ENCODE results near the gene ATG4C.
"Not testable (repeated sequence)": the region's sequence is repeated elsewhere in the genome, so short reads cannot be mapped to it uniquely, and the experiment has no call there.

ATG4C gene

DNA sequence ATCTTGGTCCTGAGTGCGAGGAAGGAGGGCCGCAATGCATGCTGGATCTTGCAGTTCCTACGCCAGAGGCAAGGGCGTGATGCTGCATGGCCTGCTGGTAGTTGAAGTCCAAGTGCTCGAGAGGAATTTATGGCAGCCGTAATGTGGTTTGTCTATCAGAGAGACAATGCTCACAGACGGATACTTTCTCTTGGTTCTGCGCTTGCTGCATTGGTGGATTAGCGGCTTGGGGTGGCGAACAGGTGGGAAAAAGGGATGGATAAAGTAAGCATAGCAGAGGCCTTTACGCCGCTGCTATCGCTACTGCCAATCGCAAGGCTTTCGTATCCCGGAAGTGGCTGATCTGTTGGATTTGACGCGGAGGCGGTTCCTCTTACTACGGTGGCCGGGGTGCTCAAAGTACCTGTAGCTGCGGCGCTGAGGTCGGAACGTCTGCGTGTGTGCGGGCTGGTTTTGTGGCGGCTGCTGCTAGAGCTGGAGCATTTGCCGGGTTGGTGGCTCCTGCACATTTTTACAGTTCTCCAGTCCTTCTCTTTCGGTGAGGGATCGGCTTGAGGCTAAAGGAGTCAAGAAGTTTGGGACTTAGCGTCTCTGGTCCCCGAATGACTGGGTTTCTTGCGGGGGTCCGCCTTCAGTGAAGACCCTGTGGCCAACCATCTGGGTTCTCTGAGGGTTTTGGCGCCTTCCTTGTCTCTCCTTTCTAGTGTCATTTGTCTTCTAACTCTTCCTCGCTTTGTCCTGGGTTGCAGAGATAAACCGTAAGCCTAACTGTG, at the start of gene ATG4C:
Gene ATG4C, plus strand, starts transcription at position 397 of the 773 bp plus-strand sequence. CDS start 19,655 bp downstream, outside the sequence.
- peak; percentile 94 for DNase-seq

DNA sequence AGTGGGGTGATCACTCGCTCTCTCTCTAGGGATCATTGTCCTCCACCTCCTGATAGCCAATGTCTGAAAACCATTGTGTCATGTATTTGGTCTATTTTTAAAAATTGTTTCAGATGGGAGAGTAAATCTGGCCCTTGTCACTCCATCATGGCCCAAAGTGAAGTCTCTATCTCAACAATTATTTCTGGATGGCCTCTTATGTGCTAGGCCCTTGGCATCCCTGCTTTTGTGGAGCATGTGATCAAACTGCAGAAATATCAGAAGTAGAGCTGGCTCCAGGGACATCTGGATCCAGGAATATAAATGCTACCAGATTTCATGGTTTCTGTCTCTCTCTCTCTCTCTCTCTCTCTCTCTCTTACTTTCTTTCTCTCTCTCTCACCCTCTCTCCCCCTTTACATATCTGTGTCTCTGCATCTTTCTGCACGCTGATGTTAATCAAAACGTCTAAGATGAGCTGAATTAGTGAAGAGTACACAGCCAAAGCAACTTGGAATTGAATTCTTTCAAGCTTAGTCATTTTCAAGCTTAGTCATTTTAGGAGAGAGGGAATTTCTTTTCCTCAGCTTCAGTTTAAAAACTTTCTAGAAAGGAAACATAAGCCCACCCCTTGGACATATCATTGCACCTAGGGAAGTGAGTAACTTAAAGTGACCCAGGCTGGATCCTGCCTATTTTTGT, 48.3 kb upstream of the ATG4C start:
- no peak for DNase-seq

- DNase-seq = not testable (repeated sequence)
These were observed 43.2 kb upstream of the ATG4C start for GRCh38 chr1:62740701-62741100.

DNA sequence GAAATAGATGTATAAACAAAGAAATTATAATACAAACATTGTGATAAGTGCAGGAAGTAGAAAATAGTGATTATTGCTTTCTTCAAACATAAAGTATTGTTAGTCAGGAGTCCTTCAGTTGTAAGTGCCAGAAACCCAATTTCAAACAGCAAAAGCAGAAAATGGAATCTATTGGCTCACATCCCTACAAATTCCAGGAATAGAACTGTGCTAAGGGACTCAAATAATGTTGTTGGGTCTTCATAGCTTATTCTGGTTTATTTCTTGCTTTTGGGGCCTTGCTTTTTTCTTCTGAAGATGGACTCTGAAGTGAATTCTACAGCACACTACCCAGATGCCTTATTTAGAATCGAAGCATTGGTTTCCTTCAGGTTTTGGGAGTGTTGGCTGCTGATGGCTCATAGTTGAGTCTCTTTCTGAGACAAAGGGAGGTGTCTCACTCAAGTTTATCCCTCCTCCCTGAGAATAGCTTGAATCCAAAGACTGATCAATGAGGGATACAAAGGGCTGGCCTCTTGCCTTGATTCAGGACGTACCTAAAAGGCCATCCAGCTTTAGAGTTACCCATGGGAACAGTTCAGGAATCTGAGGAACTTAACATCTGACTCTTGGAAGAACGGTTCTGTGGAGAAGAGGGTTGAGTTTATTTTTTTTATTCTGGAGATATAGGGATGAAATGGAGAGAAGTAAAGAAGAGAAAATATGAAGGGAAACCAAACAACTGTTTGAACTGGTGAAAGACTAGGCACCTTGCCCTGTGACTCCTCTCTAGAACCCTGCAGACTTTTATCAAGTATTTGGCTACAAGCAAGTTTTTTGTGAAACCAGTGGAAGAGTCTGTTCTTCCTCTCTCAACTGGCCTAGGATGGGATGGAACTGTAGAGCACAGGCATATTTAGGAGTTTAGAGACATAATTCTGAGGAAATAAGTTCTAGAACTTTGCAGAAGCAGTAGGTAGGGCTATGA, 39.0 kb upstream of the ATG4C start:
- DNase-seq = no peak

DNA sequence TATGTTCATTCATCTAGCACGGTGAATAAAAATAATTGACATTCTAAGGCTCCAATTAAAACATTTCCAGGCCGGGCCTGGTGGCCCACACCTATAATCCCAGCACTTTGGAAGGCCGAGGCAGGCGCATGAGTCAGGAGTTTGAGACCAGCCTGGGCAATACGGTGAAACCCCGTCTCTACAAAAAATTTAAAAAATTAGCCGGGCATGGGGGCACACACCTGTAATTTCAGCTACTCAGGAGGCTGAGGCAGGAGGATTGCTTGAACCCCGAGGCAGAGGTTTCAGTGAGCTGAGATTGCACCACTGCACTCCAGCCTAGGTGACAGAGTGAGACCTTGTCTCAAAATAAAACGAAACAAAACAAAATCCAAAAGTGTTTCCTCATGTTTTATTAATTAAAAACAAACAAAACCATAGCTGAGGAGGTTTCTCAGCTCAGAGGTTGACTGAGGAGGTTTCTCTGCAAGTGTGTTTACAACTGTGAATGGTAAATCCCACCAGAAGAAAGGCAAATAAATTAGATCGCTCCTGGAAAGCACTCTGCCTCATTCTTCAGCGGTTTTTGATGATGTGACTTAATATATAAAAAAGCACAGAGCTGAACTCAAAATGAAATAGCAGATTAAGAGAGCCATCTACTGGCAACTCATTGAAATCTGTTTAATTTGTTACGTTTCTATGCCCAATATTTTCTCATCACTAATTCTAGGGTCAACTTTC, 37.7 kb upstream of the ATG4C start:
- no peak for DNase-seq

DNA sequence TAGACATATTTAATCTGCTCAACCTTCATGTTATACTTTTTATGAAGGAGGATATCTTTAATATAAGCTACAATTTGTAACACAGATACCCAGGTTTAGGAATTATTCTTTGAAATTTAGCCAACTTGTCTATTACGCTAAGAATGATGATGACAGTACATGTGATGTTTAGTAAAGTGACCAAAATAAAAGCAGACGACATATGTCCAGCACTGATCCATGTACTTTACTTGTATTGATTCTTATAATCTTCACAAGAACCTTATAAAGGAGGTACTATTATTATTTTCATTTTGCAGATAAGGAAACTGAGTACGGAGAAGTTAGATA, 37.2 kb upstream of the ATG4C start:
- no peak for DNase-seq

GRCh38 chr1:62753031-62753965, 30.6 kb upstream of the ATG4C start:
- DNase-seq = no peak

DNA sequence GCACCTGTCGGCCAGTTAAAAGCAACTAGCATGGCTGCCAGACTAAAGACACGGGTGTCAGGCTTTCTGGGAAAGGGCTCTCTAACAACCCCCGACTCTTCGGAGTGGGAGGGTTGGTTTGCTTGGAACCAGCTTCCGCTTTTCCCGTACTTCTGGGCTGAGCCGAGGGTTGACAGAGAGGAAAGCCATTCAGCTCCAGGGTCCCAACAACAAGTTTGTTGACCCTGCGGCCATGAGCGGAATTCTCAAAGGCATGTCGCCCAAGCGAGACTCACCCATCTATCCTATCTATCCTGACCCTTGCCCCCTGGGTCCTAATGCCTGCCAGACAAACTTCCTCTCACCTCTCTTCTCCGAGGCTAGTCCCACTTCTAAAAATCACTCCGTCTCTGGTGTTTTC, 29.0 kb upstream of the ATG4C start:
- DNase-seq = not testable (repeated sequence)

DNA sequence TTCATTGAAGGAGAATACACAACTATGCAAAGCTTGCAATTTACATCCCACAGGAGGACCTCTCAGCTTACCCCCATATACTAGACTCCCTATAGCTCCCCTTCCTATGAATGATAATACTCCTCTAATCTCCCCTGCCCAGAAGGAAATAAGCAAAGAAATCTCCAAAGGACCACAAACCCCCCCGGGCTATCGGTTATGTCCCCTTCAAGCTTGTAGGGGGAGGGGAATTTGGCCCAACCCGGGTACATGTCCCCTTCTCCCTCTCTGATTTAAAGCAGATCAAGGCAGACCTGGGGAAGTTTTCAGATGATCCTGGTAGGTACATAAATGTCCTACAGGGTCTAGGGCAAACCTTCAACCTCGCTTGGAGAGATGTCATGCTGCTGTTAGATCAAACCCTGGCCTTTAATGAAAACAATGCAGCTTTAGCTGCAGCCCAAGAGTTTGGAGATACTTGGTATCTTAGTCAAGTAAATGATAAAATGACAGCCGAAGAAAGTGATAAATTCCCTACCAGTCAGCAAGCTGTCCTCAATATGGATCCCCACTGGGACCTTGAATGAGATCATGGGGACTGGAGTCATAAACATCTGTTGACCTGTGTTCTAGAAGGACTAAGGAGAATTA, 27.6 kb upstream of the ATG4C start:
- not testable (repeated sequence) for DNase-seq

- not testable (repeated sequence) for DNase-seq
These were observed 24.6 kb upstream of the ATG4C start for GRCh38 chr1:62759232-62759875.

DNA sequence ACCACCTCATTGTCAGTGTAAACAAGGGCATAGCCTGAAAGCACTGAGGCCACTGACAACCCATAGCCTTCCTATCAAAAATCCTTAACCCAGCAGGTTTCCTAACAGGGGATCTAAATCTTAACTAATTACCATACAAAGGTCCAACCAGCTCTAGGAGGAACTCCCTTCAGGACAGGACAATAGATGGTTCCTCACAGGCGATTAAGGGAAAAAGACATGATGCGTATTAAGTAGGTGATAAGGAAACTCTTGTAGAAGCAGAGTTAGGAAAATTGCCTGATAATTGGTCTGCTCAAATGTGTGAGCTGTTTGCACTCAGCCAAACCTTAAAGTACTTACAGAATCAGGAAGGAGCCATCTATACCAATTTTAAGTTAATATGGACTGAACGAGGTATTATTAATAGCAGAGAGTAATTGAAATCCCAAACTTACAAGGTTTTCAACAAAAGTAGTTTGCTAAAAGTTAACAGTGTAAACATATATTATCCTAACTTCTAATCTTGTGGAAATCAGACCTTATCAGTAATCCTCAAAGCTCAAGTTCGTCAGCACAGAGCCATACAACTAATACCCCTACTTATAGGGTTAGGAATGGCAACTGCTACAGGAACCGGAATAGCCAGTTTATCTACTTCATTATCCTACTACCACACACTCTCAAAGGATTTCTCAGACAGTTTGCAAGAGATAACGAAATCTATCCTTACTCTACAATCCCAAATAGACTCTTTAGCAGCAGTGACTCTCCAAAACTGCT, 23.7 kb upstream of the ATG4C start:
- not testable (repeated sequence) for DNase-seq

GRCh38 chr1:62761223-62761870, 22.6 kb upstream of the ATG4C start:
- DNase-seq = not testable (repeated sequence)

- DNase-seq = not testable (repeated sequence)
These were observed 21.9 kb upstream of the ATG4C start for GRCh38 chr1:62762027-62762426.

- DNase-seq = no peak
These were observed 18.0 kb upstream of the ATG4C start for GRCh38 chr1:62765981-62766380.

- DNase-seq = not testable (repeated sequence)
These were observed 15.4 kb upstream of the ATG4C start for GRCh38 chr1:62768551-62768950.

- no peak for DNase-seq
These were observed 11.2 kb upstream of the ATG4C start for GRCh38 chr1:62772607-62773295.

DNA sequence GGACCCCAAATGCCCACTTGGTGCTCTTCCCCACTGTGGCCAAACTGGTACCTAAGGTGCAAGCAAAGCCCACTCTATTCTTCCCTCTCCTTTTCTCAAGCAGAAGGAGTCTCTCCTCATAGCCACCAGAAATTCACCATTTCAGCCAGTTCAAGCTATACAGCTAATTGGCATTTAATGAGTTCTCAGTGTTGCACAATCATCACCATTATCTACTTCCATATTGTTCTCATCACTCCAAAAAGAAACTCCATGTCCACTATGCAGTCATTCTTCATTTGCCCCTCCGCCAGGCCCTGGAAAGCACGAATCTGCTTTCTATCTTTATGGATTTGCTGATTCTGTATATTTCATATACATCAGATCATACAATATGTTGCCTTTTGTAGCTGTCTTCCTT, 9.9 kb upstream of the ATG4C start:
- no peak for DNase-seq

GRCh38 chr1:62774971-62775595, 8.8 kb upstream of the ATG4C start:
- DNase-seq = no peak
